ENCODE data around the gene LIN54. TPM values are rescaled to one million over a fixed set of nuclear protein-coding genes. Genes with fewer than 3 reads are reported as not detected.

Gene LIN54
- polyA plus RNA-seq, 2 of the 4 experiments (the other 2 are of a cell fraction): 6.7 to 12.7 TPM

DNA sequence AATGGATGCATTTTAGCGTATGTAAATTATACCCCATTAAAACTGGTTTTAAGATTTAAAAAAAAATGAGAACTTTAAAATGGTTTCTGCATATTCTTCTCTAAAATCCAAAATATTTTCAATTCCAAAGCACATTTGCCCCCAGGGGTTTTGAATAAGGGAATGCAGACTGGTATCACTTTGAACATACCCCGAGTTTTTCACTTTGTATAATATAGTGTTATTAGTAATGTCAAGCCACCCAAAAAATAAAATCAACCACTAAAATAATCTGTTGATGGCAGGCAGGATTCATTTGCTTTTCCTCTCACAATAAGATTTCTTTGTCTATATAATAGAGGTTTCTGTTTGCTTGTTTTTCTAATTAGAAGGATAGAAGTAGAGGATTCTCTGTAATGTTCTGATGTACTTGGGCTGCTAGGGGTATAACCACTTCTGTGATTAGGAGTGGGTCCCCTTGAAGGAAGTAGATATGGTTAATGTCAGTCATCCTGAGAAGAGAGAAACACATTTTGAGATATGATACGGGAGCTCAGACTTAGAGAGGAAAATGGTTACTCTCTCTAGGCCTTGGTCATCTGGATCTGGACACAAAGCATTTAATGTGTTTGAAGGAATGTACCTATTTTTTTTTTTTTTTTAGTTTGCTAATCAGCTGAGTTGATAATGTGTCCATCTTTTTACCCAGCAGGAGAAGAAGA is 9.3 kb upstream of the LIN54 start (continued):
- TF ChIP-seq HOXA7 (CRISPR knock-in tag; IDR thresholded peaks at IDR 0.05) (no peak), CTCF (IDR thresholded peaks at IDR 0.05) (no peak)

- peak overlapping the region; percentile 86 for H3K4me2 ChIP-seq
- no peaks in the 10 kb centered on the region for H3K9me3 ChIP-seq
- ATAC-seq (no peak), DNase-seq (ENCODE audit: low read depth in 1 of 2, low spot score in 1 of 2) (no peak), FAIRE-seq (no peak)
- ChIA-PET POLR2A (interaction anchor here (3.4 kb wide), 1 partner anchor 21 kb away, joined by 40 read pairs; the partner anchor contains the start of gene COPS4), CTCF (interaction anchor here (1.0 kb wide), 1 partner anchor 21 kb away, joined by 3 read pairs; the partner anchor contains the start of gene COPS4)
- TF ChIP-seq, protein P1, sequence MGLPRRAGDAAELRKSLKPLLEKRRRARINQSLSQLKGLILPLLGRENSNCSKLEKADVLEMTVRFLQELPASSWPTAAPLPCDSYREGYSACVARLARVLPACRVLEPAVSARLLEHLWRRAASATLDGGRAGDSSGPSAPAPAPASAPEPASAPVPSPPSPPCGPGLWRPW (IDR thresholded peaks at IDR 0.05): no peak
- TF ChIP-seq POLR2A (IDR thresholded peaks at IDR 0.05; ENCODE audit: low read length) (no peak), GATA3 (IDR thresholded peaks at IDR 0.05; ENCODE audit: borderline replicate concordance) (no peak)
- TF ChIP-seq, protein P2, sequence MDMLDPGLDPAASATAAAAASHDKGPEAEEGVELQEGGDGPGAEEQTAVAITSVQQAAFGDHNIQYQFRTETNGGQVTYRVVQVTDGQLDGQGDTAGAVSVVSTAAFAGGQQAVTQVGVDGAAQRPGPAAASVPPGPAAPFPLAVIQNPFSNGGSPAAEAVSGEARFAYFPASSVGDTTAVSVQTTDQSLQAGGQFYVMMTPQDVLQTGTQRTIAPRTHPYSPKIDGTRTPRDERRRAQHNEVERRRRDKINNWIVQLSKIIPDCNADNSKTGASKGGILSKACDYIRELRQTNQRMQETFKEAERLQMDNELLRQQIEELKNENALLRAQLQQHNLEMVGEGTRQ (IDR thresholded peaks at IDR 0.05): no peak
- H3K27ac ChIP-seq: peak overlapping the region; percentile 84 to 90
- peaks cover 19% of the 10 kb centered on the region for H3K4me1 ChIP-seq
- peak overlapping the region; percentile 80 for H3K4me3 ChIP-seq
Observed at GRCh38 chr4:83013902-83014301, 3.3 kb upstream of the LIN54 start.

DNA sequence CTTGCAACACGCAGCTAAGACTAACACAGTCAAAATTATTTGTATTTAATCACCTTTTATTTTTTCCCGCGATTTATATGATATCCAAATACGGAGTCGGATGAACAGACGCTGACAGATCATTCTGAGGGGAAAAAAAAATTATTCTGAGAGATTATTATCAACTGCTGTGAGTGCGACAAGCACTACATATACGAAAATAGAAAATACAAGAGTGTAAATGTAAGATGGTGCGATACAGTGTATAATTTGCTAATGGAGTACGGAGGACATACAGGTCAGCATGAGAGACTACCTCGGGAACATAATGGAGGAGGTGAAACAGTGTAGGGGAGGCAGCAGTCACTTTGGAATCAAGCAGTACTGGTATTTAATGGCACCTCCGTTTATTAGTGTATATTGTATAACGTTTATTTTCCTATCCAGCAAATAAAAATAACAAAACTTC is 2.8 kb upstream of the LIN54 start:
- TF ChIP-seq, protein P3, sequence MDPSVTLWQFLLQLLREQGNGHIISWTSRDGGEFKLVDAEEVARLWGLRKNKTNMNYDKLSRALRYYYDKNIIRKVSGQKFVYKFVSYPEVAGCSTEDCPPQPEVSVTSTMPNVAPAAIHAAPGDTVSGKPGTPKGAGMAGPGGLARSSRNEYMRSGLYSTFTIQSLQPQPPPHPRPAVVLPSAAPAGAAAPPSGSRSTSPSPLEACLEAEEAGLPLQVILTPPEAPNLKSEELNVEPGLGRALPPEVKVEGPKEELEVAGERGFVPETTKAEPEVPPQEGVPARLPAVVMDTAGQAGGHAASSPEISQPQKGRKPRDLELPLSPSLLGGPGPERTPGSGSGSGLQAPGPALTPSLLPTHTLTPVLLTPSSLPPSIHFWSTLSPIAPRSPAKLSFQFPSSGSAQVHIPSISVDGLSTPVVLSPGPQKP (IDR thresholded peaks at IDR 0.05; ENCODE audit: low read depth, low read length): no peak
- no peak for TF ChIP-seq KDM1A (IDR thresholded peaks at IDR 0.05; ENCODE audit: low read depth)
- no peak for TF ChIP-seq SMC3 (IDR thresholded peaks at IDR 0.05)
- no peak for TF ChIP-seq GATA3 (IDR thresholded peaks at IDR 0.05; ENCODE audit: borderline replicate concordance)
- no peak for TF ChIP-seq CTCF (IDR thresholded peaks at IDR 0.05)
- Histone ChIP-seq H3K4me3 (peak overlapping the region; percentile 80), H3K9me3 (no peaks in the 10 kb centered on the region), H3K4me2 (peak overlapping the region; percentile 86), H3K27ac (peak overlapping the region; percentile 84 to 90), H3K4me1 (peaks cover 23% of the 10 kb centered on the region)
- ChIA-PET POLR2A (interaction anchor here (1.0 to 3.4 kb wide), 3 partner anchors 22 to 551 kb away, joined by 3 to 40 read pairs (median 10); partner anchors contain the start of genes COPS4 and COQ2), CTCF (interaction anchor here (1.0 to 1.5 kb wide), 3 partner anchors 22 to 247 kb away, joined by 3 to 4 read pairs (median 3); partner anchors contain the start of genes COPS4 and THAP9)
- ATAC-seq (peak in 1 of 2 experiments; percentile 10; a peak in 1 of 6 replicates), DNase-seq (ENCODE audit: low read depth in 1 of 2, low spot score in 1 of 2) (no peak), FAIRE-seq (no peak)
- 2% methylated on average over 13 of the region's 13 CpGs for WGBS (ENCODE audit: missing lambda C conversion rate)

DNA sequence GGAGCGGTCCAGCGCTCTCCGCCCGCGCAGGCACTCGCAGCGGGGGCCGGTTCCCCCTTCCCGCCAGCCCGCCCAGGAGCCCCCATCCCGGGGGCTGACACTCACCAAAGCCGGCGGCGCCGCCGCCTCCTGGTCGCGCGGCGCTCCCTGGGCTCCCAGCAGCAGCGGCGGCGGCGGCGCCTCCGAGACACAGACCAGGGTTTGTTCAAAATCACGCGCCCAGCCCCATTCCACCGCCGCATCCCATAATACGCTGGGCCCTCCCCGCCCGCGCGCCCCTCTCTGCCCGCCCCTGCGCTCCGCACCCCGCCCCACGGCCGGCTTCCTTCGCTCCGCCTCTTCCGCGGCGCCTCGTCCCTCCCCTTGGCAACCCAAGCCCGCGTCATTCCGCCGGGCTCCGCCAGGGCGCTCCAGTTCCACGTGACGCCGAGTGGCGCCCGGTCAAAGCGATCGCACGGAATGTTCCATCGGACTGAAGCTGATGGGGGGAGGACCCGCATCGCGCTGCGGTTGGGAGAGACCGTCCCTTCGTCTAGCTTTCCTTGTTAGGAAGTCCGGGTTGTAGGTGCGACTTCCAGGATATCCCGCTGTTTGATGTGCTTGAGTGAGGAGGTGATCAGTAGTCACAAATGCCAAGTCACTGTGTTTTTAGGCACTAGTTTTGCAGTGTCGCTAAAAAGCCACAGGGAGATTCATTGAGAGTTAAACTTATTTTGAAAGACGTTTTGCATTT is 2.2 kb upstream of the LIN54 start:
- peak overlapping the region; percentile 84 to 96 for H3K27ac ChIP-seq
- WGBS (ENCODE audit: missing lambda C conversion rate): 0% methylated on average over 10 of the region's 73 CpGs
- peak overlapping the region; percentile 86 for H3K4me2 ChIP-seq
- FAIRE-seq: no peak
- H3K9me3 ChIP-seq: no peaks in the 10 kb centered on the region
- ATAC-seq: peak; percentile 83 to 90
- ChIA-PET POLR2A (interaction anchor here (1.0 to 3.4 kb wide), 3 partner anchors 22 to 550 kb away, joined by 3 to 40 read pairs (median 10); partner anchors contain the start of genes COPS4 and COQ2), CTCF (interaction anchor here (1.1 to 1.5 kb wide), 2 partner anchors 113 to 247 kb away, joined by 3 to 4 read pairs; partner anchors contain the start of gene THAP9)
- peak overlapping the region; percentile 80 for H3K4me3 ChIP-seq
- H3K4me1 ChIP-seq: peaks cover 23% of the 10 kb centered on the region
- peak; percentile 79 to 97 for DNase-seq (ENCODE audit: low read depth in 1 of 2, low spot score in 1 of 2)
- TF ChIP-seq CBX8 (IDR thresholded peaks at IDR 0.05) (no peak), RFX5 (IDR thresholded peaks at IDR 0.05) (no peak), ZSCAN20 (CRISPR knock-in tag; IDR thresholded peaks at IDR 0.05) (no peak), POLR2A (IDR thresholded peaks at IDR 0.05; ENCODE audit: low read length) (peak; percentile 69), KDM1A (IDR thresholded peaks at IDR 0.05; ENCODE audit: low read depth) (no peak), MAX (IDR thresholded peaks at IDR 0.05) (peak; percentile 85), RNF2 (IDR thresholded peaks at IDR 0.05; ENCODE audit: borderline replicate concordance, low read depth) (no peak), SMC3 (IDR thresholded peaks at IDR 0.05) (no peak), PHF8 (IDR thresholded peaks at IDR 0.05; ENCODE audit: borderline replicate concordance, low read depth) (no peak), JUNB (IDR thresholded peaks at IDR 0.05) (no peak), FOSB (CRISPR knock-in tag; IDR thresholded peaks at IDR 0.05) (no peak)
- TF ChIP-seq, protein P2 (IDR thresholded peaks at IDR 0.05): peak; percentile 84
- TF ChIP-seq, protein P3 (IDR thresholded peaks at IDR 0.05; ENCODE audit: low read depth, low read length): no peak
